ENCODE data around the gene C3. TPM values are rescaled to one million over a fixed set of nuclear protein-coding genes. Genes with fewer than 3 reads are reported as not detected.

The C3 gene
- total and polyA plus RNA-seq, 2 of the 13 experiments (the other 11 are each of a cell fraction or from before 2014, with no cell fraction given): 1,455 to 6,272 TPM

DNA sequence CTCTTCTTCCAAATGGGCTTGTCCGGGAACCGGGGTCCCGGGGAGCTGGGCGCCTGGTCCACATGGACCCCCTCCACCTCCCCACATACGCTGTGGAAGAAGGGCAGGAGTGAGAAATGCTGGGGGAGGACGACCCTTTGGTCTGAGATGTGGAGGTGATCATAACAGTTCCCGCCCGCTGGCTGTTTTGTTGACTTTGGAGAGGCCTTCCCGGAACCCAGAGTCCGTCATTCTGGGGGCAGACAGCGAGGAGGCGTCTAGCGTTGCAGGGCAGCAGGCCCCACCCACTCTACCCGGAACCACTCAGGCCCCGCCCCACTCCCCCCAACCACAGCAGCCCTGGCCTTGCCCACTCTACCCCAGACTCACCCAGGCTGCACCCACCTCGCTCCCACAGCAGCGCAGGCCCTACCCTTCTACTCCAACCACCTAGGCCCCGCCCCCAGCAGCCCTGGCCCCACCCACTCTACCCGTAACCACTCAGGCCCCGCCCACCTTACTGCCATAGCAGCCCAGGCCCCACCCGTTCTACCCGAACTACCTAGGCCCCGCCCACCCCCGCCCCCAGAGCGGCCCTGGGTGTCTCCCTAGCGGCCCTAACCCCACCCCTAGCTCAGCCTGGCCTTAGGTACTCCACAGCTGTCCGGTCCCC, 9.8 kb upstream of the C3 start (continued):
- no peak for TF ChIP-seq HES4 (CRISPR knock-in tag; IDR thresholded peaks at IDR 0.05; ENCODE audit: borderline replicate concordance)
- no peak for TF ChIP-seq SSRP1 (CRISPR knock-in tag; IDR thresholded peaks at IDR 0.05)
- no peak for TF ChIP-seq NFIC (IDR thresholded peaks at IDR 0.05; ENCODE audit: low read length)
- no peak for TF ChIP-seq SP1 (IDR thresholded peaks at IDR 0.05)
- TF ChIP-seq SP1 (CRISPR knock-in tag; IDR thresholded peaks at IDR 0.05): peak; percentile 73
- peak; percentile 76; the same call in 1 of the 2 replicates for TF ChIP-seq ZNF878 (CRISPR knock-in tag; IDR thresholded peaks at IDR 0.05)
- no peak for TF ChIP-seq WIZ (CRISPR knock-in tag; IDR thresholded peaks at IDR 0.05)
- no peak for TF ChIP-seq FOXA1 (IDR thresholded peaks at IDR 0.05)
- peak; percentile 83 for TF ChIP-seq FOXA1 (CRISPR knock-in tag; IDR thresholded peaks at IDR 0.05)
- no peak for TF ChIP-seq CTCF (CRISPR knock-in tag; IDR thresholded peaks at IDR 0.05)
- no peak for TF ChIP-seq ATF3 (CRISPR knock-in tag; IDR thresholded peaks at IDR 0.05)
- peak; percentile 80 for TF ChIP-seq TGIF2 (CRISPR knock-in tag; IDR thresholded peaks at IDR 0.05)
- TF ChIP-seq, protein P1, sequence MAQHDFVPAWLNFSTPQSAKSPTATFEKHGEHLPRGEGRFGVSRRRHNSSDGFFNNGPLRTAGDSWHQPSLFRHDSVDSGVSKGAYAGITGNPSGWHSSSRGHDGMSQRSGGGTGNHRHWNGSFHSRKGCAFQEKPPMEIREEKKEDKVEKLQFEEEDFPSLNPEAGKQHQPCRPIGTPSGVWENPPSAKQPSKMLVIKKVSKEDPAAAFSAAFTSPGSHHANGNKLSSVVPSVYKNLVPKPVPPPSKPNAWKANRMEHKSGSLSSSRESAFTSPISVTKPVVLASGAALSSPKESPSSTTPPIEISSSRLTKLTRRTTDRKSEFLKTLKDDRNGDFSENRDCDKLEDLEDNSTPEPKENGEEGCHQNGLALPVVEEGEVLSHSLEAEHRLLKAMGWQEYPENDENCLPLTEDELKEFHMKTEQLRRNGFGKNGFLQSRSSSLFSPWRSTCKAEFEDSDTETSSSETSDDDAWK (CRISPR knock-in tag; IDR thresholded peaks at IDR 0.05): no peak
- no peak for TF ChIP-seq KDM5A (IDR thresholded peaks at IDR 0.05; ENCODE audit: borderline replicate concordance, low read length)
- no peak for TF ChIP-seq SNAPC2 (CRISPR knock-in tag; IDR thresholded peaks at IDR 0.05)
- no peak for TF ChIP-seq ZNF646 (CRISPR knock-in tag; IDR thresholded peaks at IDR 0.05)
- no peak for TF ChIP-seq SOX6 (IDR thresholded peaks at IDR 0.05)
- TF ChIP-seq SOX6 (CRISPR knock-in tag; IDR thresholded peaks at IDR 0.05): peak; percentile 77
- no peak for TF ChIP-seq ZNF260 (CRISPR knock-in tag; IDR thresholded peaks at IDR 0.05; ENCODE audit: borderline replicate concordance, low read depth)
- no peak; the same call in 1 of the 2 replicates for TF ChIP-seq ZNF614 (CRISPR knock-in tag; IDR thresholded peaks at IDR 0.05; ENCODE audit: borderline replicate concordance)
- no peak for TF ChIP-seq ZNF496 (CRISPR knock-in tag; IDR thresholded peaks at IDR 0.05; ENCODE audit: insufficient replicate concordance)
- no peak for TF ChIP-seq SUZ12 (IDR thresholded peaks at IDR 0.05; ENCODE audit: low read depth, low read length)
- TF ChIP-seq, protein P2, sequence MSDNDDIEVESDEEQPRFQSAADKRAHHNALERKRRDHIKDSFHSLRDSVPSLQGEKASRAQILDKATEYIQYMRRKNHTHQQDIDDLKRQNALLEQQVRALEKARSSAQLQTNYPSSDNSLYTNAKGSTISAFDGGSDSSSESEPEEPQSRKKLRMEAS (IDR thresholded peaks at IDR 0.05): peak; percentile 55; the same call in 1 of the 2 replicates
